22Rv1 (cell line): ENCODE results near the gene DMXL2.

Experiments
- CTCF ChIP-seq: fragments of 450-650 bp; IDR thresholded peaks from 2 replicates; pipeline ENCODE4 v1.5.1; 2017; ENCODE audit warnings: mild to moderate bottlenecking
- ZFX ChIP-seq: fragments of 450-650 bp; IDR thresholded peaks from 2 replicates; pipeline ENCODE4 v1.6.1; 2017; ENCODE audit warnings: antibody characterized with exemption, borderline replicate concordance

DNA sequence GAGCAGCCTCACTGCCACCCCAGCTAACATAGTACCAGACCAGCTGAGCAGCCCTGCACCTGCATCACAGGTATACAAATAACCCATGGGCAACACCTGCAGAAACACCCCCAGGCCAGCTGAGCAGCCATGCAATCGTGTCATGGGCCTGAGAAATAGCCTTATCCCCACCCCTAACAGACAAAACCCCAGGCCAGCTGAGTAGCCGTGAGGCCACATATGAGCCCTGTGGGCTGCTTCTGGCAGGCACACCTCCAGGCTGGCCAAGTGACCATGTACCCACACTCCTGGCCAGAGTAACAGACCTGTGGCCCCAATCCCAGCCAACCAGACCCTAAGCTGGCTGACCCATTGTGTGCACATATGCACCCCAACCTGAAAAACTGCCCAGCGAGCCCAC, 138.6 kb downstream of the DMXL2 start:
- no peak for TF ChIP-seq CTCF
- no peak for TF ChIP-seq ZFX
